CD4-positive, CD25-positive, alpha-beta regulatory T cell (primary cell): ENCODE measurements around the gene IER3IP1. TPM values are rescaled to one million over a fixed set of nuclear protein-coding genes. Genes with fewer than 3 reads are reported as not detected.
A peak's percentile ranks its signal among the peaks of the same experiment; 100 is the strongest.
"Not testable (repeated sequence)": the region's sequence is repeated elsewhere in the genome, so short reads cannot be mapped to it uniquely, and the experiment has no call there.

ENCODE experiments used
- ATAC-seq, 2 donors: fragments of 150-1000 bp; cut with Tn5 transposase; one replicate each; pipeline ENCODE4 v1.10.0; 2021; ENCODE audit warnings: low read depth in 2 of 2, moderate number of reproducible peaks in 2 of 2, moderate library complexity in 1 of 2
- DNase-seq, 3 donors: peaks; one replicate each; pipeline versions ENCODE4 v3.0.0 to v3.0.0-alpha.2; 2012 to 2022; ENCODE audit warnings: mixed read lengths in 1 of 3
- H3K27ac ChIP-seq: one replicate; pipeline ENCODE4 v1.7.0; 2013; ENCODE audit warnings: mild to moderate bottlenecking, low read length; ENCODE audit not compliant: insufficient read depth, poor library complexity, severe bottlenecking
- H3K27me3 ChIP-seq: one replicate; pipeline ENCODE4 v1.7.0; 2013; ENCODE audit warnings: low read length; ENCODE audit not compliant: control insufficient read depth, insufficient read depth
- H3K36me3 ChIP-seq: one replicate; pipeline ENCODE4 v1.7.0; 2013; ENCODE audit warnings: mild to moderate bottlenecking, low read length, moderate library complexity; ENCODE audit not compliant: control insufficient read depth, insufficient read depth
- H3K4me1 ChIP-seq: 2 replicates; pipeline ENCODE4 v1.7.0; 2013; ENCODE audit warnings: mild to moderate bottlenecking, low read length; ENCODE audit not compliant: insufficient read depth, control insufficient read depth, poor library complexity, severe bottlenecking
- H3K4me3 ChIP-seq: one replicate; pipeline ENCODE4 v1.7.0; 2013; ENCODE audit warnings: low read depth, mild to moderate bottlenecking, low read length, moderate library complexity
- H3K9me3 ChIP-seq, 2 experiments: 1 replicate in 1 of 2; 2 replicates in 1 of 2; pipeline ENCODE4 v1.7.0; 2013; ENCODE audit warnings: low read length in 2 of 2, mild to moderate bottlenecking in 1 of 2, moderate library complexity in 1 of 2; ENCODE audit not compliant: control insufficient read depth in 2 of 2
- H3K27ac Mint-ChIP-seq, 3 donors: one replicate each; pipeline ENCODE4 v1.8.0; 2020 to 2022; ENCODE audit warnings: mild to moderate bottlenecking in 3 of 3, mixed read lengths in 3 of 3, moderate library complexity in 2 of 3
- H3K27me3 Mint-ChIP-seq: one replicate; pipeline ENCODE4 v1.8.0; 2022; ENCODE audit warnings: mild to moderate bottlenecking, mixed read lengths
- H3K36me3 Mint-ChIP-seq: one replicate; pipeline ENCODE4 v1.8.0; 2020; ENCODE audit warnings: mixed read lengths
- H3K4me1 Mint-ChIP-seq, 4 donors: one replicate each; pipeline ENCODE4 v1.8.0; 2020 to 2022; ENCODE audit warnings: mixed read lengths in 4 of 4, mild to moderate bottlenecking in 1 of 4
- H3K4me3 Mint-ChIP-seq, 4 donors: one replicate each; pipeline ENCODE4 v1.8.0; 2020 to 2022; ENCODE audit warnings: mild to moderate bottlenecking in 4 of 4, mixed read lengths in 4 of 4, moderate library complexity in 3 of 4
- H3K9me3 Mint-ChIP-seq, 7 donors: one replicate each; pipeline ENCODE4 v1.8.0; 2020 to 2022; ENCODE audit warnings: mixed read lengths in 7 of 7, mild to moderate bottlenecking in 3 of 7, moderate library complexity in 2 of 7
- polyA plus RNA-seq, 4 donors: library from polyadenylated mRNA; unstranded; fragments of 300-500 nt; fragmentation: Illumina TruSeq; gene quantifications; one replicate each; pipeline ENCODE4 v1.2.3, GENCODE V29; 2021
- total RNA-seq: library from RNA; stranded (reverse); gene quantifications from one replicate; pipeline ENCODE4 v1.2.3, GENCODE V29; 2022

Gene IER3IP1
- total and polyA plus RNA-seq, 5 donors from 2014 or later: 5.3 to 18.9 (median 17.7) TPM

DNA sequence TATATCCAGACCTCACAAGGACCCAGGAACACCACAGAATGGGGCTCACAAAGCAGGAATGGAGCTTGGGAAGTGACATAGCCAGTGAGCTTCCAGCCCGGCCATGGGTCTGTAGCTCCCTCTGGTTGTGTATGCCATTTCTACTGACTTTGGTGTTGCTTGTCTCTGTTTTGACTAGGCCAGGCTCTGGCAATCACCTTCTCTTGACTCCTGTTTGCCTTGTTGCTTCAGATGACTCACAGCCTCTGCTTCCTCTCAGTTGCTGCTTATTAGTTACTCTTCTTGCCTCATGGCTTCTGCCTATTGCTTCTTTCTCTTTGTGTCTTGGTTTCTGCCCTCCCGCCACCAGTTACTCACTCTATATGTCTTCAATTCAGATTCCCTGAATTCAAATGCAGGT is 15.8 kb upstream of the IER3IP1 start:
- Histone ChIP-seq H3K4me3 (no peak overlapping the region), H3K9me3 (no peaks in the 10 kb centered on the region), H3K4me1 (no peaks in the 10 kb centered on the region), H3K27me3 (peaks cover 15% of the 10 kb centered on the region), H3K27ac (no peak overlapping the region), H3K36me3 (no peaks in the 10 kb centered on the region)
- Mint-ChIP-seq H3K4me1 (no peaks in the 10 kb centered on the region), H3K36me3 (no peaks in the 10 kb centered on the region), H3K27me3 (peaks cover 35% of the 10 kb centered on the region), H3K9me3 (peaks cover 0 to 5% (median 0%) of the 10 kb centered on the region in 7 donors), H3K4me3 (no peak overlapping the region), H3K27ac (no peak overlapping the region)
- DNase-seq: no peak
- ATAC-seq: no peak

DNA sequence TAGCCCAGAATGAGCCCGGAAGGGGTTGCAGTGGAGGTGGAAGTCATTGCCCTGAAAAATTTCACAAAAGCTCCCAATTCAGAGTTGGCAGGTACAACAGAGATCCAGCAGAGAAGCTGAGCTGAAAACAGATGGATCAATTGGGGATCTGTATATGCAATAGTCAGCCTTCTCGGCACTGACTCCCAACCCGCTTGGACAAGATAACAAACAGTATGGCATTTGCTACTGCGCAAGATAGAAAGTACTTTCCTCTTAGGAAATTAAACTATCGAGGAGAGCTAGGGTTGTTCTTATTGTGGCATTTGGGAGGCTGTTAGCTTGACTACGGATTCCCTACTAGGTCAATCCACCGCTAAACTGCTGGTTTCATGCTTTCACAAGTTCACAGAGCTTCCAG is 11.6 kb upstream of the IER3IP1 start:
- peaks cover 7 to 16% (median 11%) of the 10 kb centered on the region in 7 donors for H3K9me3 Mint-ChIP-seq
- no peak overlapping the region for H3K27ac ChIP-seq
- peaks cover 42% of the 10 kb centered on the region for H3K27me3 Mint-ChIP-seq

DNA sequence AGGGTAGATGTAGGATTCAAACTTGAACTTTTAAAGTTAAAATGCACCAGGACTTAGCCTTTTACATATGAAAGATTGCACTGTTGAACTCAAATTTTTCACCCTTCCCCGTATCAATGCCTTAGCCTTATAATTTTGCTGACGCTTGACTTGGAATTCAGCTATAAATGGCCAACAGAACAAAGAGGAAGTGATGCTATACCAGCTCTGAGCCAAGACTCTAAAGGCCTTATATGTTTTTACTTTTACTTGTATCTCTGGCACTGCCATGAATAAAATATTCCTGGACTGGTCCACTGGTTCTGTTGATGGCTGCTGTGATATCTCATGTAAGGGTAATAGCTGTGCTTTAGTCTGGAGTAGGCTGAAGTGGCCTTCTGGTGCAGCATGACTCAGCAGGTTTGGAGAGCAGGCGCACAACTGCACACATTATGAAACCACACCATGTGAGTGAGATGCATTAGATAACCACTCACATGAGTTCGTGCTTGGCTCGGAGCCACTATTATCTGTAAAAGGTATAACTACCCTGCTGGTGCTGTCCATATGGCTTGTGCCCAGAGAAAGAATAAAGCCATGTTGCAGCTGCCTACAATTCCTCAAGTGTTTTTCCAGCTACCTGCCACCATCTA is 8.4 kb upstream of the IER3IP1 start:
- peaks cover 11% of the 10 kb centered on the region for H3K27me3 ChIP-seq
- DNase-seq: peak in 2 of 3 donors; percentile 9 to 29
- Mint-ChIP-seq H3K36me3 (no peaks in the 10 kb centered on the region), H3K9me3 (peaks cover 7 to 16% (median 11%) of the 10 kb centered on the region in 7 donors), H3K4me3 (no peak overlapping the region), H3K4me1 (no peaks in the 10 kb centered on the region), H3K27ac (no peak overlapping the region), H3K27me3 (peaks cover 55% of the 10 kb centered on the region)
- H3K4me3 ChIP-seq: no peak overlapping the region
- no peak overlapping the region for H3K27ac ChIP-seq
- ATAC-seq: no peak
- peaks cover 16 to 18% of the 10 kb centered on the region in 2 experiments for H3K9me3 ChIP-seq
- no peaks in the 10 kb centered on the region for H3K4me1 ChIP-seq
- no peaks in the 10 kb centered on the region for H3K36me3 ChIP-seq

More for the DNA sequence above, 11.6 kb upstream of the IER3IP1 start:
- Histone ChIP-seq H3K9me3 (peaks cover 16 to 18% of the 10 kb centered on the region in 2 experiments), H3K36me3 (no peaks in the 10 kb centered on the region), H3K4me3 (no peak overlapping the region), H3K4me1 (no peaks in the 10 kb centered on the region), H3K27me3 (peaks cover 10% of the 10 kb centered on the region)
- Mint-ChIP-seq H3K36me3 (no peaks in the 10 kb centered on the region), H3K4me1 (no peaks in the 10 kb centered on the region), H3K4me3 (no peak overlapping the region), H3K27ac (no peak overlapping the region)
- ATAC-seq (no peak), DNase-seq (no peak)

DNA sequence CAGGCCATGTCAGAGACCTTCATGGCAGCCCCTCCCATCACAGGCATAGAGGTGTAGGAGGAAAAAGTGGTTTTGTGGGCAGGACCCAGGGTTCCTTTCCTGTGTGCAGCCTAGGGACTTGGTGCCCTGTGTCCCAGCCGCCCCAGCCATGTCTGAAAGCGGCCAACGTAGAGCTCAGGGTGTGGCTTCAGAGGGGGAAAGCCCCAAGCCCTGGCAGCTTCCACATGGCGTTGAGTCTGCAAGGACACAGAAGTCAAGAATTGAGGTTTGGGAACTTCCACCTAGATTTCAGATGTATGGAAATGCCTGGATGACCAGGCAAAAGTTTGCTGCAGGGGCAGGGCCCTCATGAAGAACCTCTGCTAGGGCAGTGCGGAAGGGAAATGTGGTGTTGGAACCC is 6.0 kb upstream of the IER3IP1 start:
- Mint-ChIP-seq H3K9me3 (peaks cover 7 to 16% (median 11%) of the 10 kb centered on the region in 7 donors), H3K27me3 (peaks cover 53% of the 10 kb centered on the region)
- peaks cover 16 to 18% of the 10 kb centered on the region in 2 experiments for H3K9me3 ChIP-seq
- not testable (repeated sequence) for H3K4me3 Mint-ChIP-seq, H3K4me1 Mint-ChIP-seq, H3K27ac ChIP-seq, H3K27ac Mint-ChIP-seq, DNase-seq, H3K4me3 ChIP-seq, H3K36me3 ChIP-seq, H3K36me3 Mint-ChIP-seq, ATAC-seq, H3K27me3 ChIP-seq, H3K4me1 ChIP-seq

DNA sequence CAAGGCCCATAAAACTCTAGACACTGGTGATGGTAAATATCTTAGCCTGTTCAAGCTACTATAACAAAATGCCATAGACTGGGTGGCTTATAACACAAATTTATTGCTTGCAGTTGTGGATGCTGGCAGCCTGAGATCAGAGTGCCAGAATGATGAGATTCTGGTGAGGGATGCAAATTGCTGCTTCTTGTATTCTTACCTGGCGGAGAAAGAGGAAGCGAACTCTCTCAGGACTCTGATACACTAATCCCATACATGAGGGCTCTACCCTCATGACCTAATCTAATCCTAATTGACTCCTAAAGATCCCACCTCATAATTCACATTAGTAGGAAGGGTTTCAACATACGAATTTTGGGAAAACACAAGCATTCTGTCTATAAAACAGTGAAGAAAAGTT is 4.6 kb upstream of the IER3IP1 start:
- peaks cover 1 to 16% (median 9%) of the 10 kb centered on the region in 7 donors for H3K9me3 Mint-ChIP-seq
- no peaks in the 10 kb centered on the region for H3K36me3 Mint-ChIP-seq
- H3K9me3 ChIP-seq: peaks cover 16 to 17% of the 10 kb centered on the region in 2 experiments
- peaks cover under 1% of the 10 kb centered on the region for H3K4me1 ChIP-seq
- H3K27ac ChIP-seq: no peak overlapping the region
- no peak overlapping the region for H3K4me3 ChIP-seq
- peaks cover 0 to 3% (median 0%) of the 10 kb centered on the region in 4 donors for H3K4me1 Mint-ChIP-seq
- ATAC-seq: no peak
- no peak overlapping the region for H3K4me3 Mint-ChIP-seq
- no peak overlapping the region for H3K27ac Mint-ChIP-seq
- H3K36me3 ChIP-seq: no peaks in the 10 kb centered on the region
- peaks cover 1% of the 10 kb centered on the region for H3K27me3 ChIP-seq
- peaks cover 52% of the 10 kb centered on the region for H3K27me3 Mint-ChIP-seq
- DNase-seq: no peak

DNA sequence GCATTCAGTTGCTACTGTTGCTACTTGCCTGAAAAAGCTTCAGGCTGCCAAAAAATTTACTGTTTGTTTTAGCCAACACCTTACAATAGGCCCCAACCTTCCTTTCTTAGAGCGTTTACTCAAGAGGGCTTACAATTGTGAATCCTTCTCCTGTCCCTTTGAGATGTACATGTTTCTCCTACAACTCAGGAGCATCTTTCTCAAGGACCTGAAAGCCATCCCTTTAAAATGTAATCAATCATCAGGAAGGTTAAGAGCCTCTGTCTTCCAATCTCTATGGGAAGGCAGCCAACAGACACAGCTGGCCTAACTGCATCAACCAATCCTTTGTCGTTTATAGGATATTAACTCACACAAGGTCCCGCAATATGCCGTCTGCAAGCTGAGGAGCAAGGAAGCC is 3.4 kb upstream of the IER3IP1 start:
- DNase-seq: no peak
- Mint-ChIP-seq H3K9me3 (peaks cover 0 to 8% (median 2%) of the 10 kb centered on the region in 7 donors), H3K27ac (no peak overlapping the region), H3K4me3 (peak overlapping the region in 1 of 4 donors; percentile 59), H3K36me3 (no peaks in the 10 kb centered on the region), H3K4me1 (peaks cover 0 to 3% (median 1%) of the 10 kb centered on the region in 4 donors), H3K27me3 (peaks cover 47% of the 10 kb centered on the region)
- no peak for ATAC-seq
- H3K4me3 ChIP-seq: no peak overlapping the region
- no peak overlapping the region for H3K27ac ChIP-seq
- H3K4me1 ChIP-seq: peaks cover 13% of the 10 kb centered on the region
- peaks cover 1% of the 10 kb centered on the region for H3K27me3 ChIP-seq
- peaks cover 6% of the 10 kb centered on the region in 2 experiments for H3K9me3 ChIP-seq
- H3K36me3 ChIP-seq: no peaks in the 10 kb centered on the region

DNA sequence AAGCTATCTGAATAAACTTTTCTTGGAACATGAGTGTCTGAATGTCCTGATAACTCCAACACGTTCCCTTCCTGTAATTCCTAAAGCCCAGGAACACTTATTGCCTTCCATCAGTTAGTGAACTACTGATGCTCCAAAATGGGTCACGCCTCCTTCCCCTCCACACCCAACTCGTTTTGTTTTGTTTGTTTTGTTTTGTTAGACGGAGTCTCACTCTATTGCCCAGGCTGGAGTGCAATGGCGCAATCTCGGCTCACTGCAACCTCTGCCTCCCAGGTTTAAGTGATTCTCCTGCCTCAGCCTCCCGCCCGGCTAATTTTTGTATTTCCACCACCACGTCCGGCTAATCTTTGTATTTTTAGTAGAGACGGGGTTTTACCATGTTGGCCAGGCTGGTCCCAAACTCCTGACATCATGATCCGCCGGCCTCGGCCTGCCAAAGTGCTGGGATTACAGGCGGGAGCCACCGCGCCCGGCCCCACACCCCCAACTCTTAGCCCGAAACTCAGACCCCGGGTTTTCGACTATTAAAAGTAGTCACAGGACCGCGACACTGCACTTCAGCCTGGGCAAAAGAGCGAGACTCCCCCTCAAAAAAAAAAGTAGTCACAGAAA is 774 bp downstream of the IER3IP1 start:
- no peaks in the 10 kb centered on the region for H3K36me3 ChIP-seq
- H3K27ac Mint-ChIP-seq: peak overlapping the region in 1 of 3 donors; percentile 50
- H3K4me3 ChIP-seq: peak overlapping the region; percentile 86
- H3K27ac ChIP-seq: peak overlapping the region; percentile 15
- H3K36me3 Mint-ChIP-seq: no peaks in the 10 kb centered on the region
- no peaks in the 10 kb centered on the region for H3K27me3 ChIP-seq
- peak in 1 of 3 donors; percentile 3 for DNase-seq
- H3K4me1 ChIP-seq: peaks cover 17% of the 10 kb centered on the region
- peaks cover 22% of the 10 kb centered on the region for H3K27me3 Mint-ChIP-seq
- H3K9me3 ChIP-seq: no peaks in the 10 kb centered on the region
- no peak for ATAC-seq
- peaks cover 0 to 9% (median 1%) of the 10 kb centered on the region in 4 donors for H3K4me1 Mint-ChIP-seq
- no peaks in the 10 kb centered on the region for H3K9me3 Mint-ChIP-seq
- H3K4me3 Mint-ChIP-seq: no peak overlapping the region
